Testis (tissue), 3 donors: ENCODE measurements around the gene TNRC6C. TPM values are rescaled to one million over a fixed set of nuclear protein-coding genes. Genes with fewer than 3 reads are reported as not detected.

ENCODE experiments used
- DNase-seq: peaks from one replicate; pipeline ENCODE4 v3.0.0-alpha.2; 2019
- H3K27ac ChIP-seq, 2 donors: fragments of 200-600 bp; sonication (generic); one replicate each; pipeline ENCODE4 v1.5.1; 2019
- H3K27me3 ChIP-seq: fragments of 200-600 bp; sonication (generic); one replicate; pipeline ENCODE4 v1.5.1; 2019
- H3K36me3 ChIP-seq: fragments of 200-600 bp; sonication (generic); one replicate; pipeline ENCODE4 v1.5.1; 2017; ENCODE audit warnings: low read depth; ENCODE audit errors: missing control alignments
- H3K4me1 ChIP-seq: fragments of 200-600 bp; sonication (generic); one replicate; pipeline ENCODE4 v1.5.1; 2019
- H3K4me3 ChIP-seq, 2 donors: fragments of 200-600 bp; sonication (generic); one replicate each; pipeline ENCODE4 v1.5.1; 2017 to 2019
- H3K9me3 ChIP-seq: fragments of 200-600 bp; sonication (generic); one replicate; pipeline ENCODE4 v1.5.1; 2017
- CTCF ChIP-seq, 3 experiments: fragments of 450-650 bp in 2 of 3; fragments of 200-600 bp in 1 of 3; sonication (generic) in 1 of 3; IDR thresholded peaks; one replicate each; pipeline ENCODE4 v1.5.1; 2016 to 2019; ENCODE audit warnings: antibody characterized with exemption in 3 of 3, mild to moderate bottlenecking in 2 of 3, moderate library complexity in 1 of 3
- POLR2A ChIP-seq: fragments of 450-650 bp; IDR thresholded peaks from one replicate; pipeline ENCODE4 v1.6.1; 2017; ENCODE audit warnings: antibody characterized with exemption, mild to moderate bottlenecking, moderate library complexity
- WGBS, 2 donors: methylation state at CpG; one replicate each; pipeline ENCODE4 v1.1.5; 2018; 5-methylcytosine and 5-hydroxymethylcytosine counted together
- intact Hi-C: fragments of 100-400 bp; cut with DNase I; formaldehyde crosslinking; loops from one replicate; pipeline ENCODE4 v1.15.1; 2023; ENCODE audit warnings: low total_unique reads
- polyA plus RNA-seq: library from polyadenylated mRNA; stranded (reverse); fragments of 350-450 nt; fragmentation: Illumina TruSeq; extraction: RNeasy Lipid Tissue Mini Kit (QIAGEN cat#74804); gene quantifications from one replicate; pipeline ENCODE4 v1.2.3, GENCODE V29; 2014; ENCODE audit warnings: low read depth, low replicate concordance; ENCODE audit not compliant: insufficient read depth
- total RNA-seq, 2 donors: library from RNA; depleted of rRNA; stranded (reverse); fragments of >200 nt; gene quantifications; one replicate each; pipeline ENCODE4 v1.2.3, GENCODE V29; 2016

Gene TNRC6C
- total and polyA plus RNA-seq, 3 donors from 2014 or later, result 26.2 to 35.6 (median 27.4) TPM

- DNase-seq, result no peak
- Histone ChIP-seq H3K27me3 (no peaks in the 10 kb centered on the region), H3K4me1 (no peaks in the 10 kb centered on the region), H3K4me3 (no peak overlapping the region), H3K36me3 (no peaks in the 10 kb centered on the region), H3K27ac (no peak overlapping the region), H3K9me3 (no peaks in the 10 kb centered on the region)
- intact Hi-C loops, result loop anchor here (10.0 kb wide), 1 partner anchor 468 kb away; no protein-coding TSS in a partner anchor
- WGBS, 2 donors, result 92 to 96% methylated on average over 1 of the region's 1 CpG
- no peak for TF ChIP-seq CTCF (IDR thresholded peaks at IDR 0.05)
- TF ChIP-seq POLR2A, result no peak
These were observed 53.9 kb downstream of the TNRC6C start for GRCh38 chr17:78012428-78012827.

GRCh38 chr17:78013683-78014467, 55.4 kb downstream of the TNRC6C start:
- TF ChIP-seq CTCF (IDR thresholded peaks at IDR 0.05) (peak; percentile 64 to 76 (median 75)), POLR2A (no peak)
- DNase-seq, result peak; percentile 77
- no peaks in the 10 kb centered on the region for H3K4me1 ChIP-seq
- no peaks in the 10 kb centered on the region for H3K36me3 ChIP-seq
- H3K9me3 ChIP-seq, result no peaks in the 10 kb centered on the region
- H3K27ac ChIP-seq, result no peak overlapping the region
- intact Hi-C loops, result loop anchor here (10.0 kb wide), 1 partner anchor 469 kb away; no protein-coding TSS in a partner anchor
- H3K27me3 ChIP-seq, result no peaks in the 10 kb centered on the region
- H3K4me3 ChIP-seq, result no peak overlapping the region
- 46 to 49% methylated on average over 4 of the region's 4 CpGs for WGBS, 2 donors

GRCh38 chr17:78014646-78015045, 56.1 kb downstream of the TNRC6C start:
- DNase-seq, result no peak
- Histone ChIP-seq H3K27ac (no peak overlapping the region), H3K27me3 (no peaks in the 10 kb centered on the region), H3K9me3 (no peaks in the 10 kb centered on the region), H3K4me3 (no peak overlapping the region), H3K36me3 (no peaks in the 10 kb centered on the region), H3K4me1 (no peaks in the 10 kb centered on the region)
- intact Hi-C loops, result loop anchor here (10.0 kb wide), 1 partner anchor 470 kb away; no protein-coding TSS in a partner anchor
- TF ChIP-seq CTCF (IDR thresholded peaks at IDR 0.05), result no peak
- TF ChIP-seq POLR2A, result no peak
- WGBS, 2 donors, result 52 to 61% methylated on average over 5 of the region's 5 CpGs

- WGBS, 2 donors, result 83 to 97% methylated on average over 1 of the region's 1 CpG
- intact Hi-C loops, result loop anchor here (10.0 kb wide), 1 partner anchor 472 kb away; no protein-coding TSS in a partner anchor
These were observed 58.3 kb downstream of the TNRC6C start for GRCh38 chr17:78016852-78017251.

More at GRCh38 chr17:78016852-78017251, 58.3 kb downstream of the TNRC6C start:
- H3K9me3 ChIP-seq, result no peaks in the 10 kb centered on the region
- H3K27ac ChIP-seq, result no peak overlapping the region
- TF ChIP-seq CTCF (IDR thresholded peaks at IDR 0.05), result no peak
- TF ChIP-seq POLR2A, result no peak
- no peak overlapping the region for H3K4me3 ChIP-seq
- no peaks in the 10 kb centered on the region for H3K36me3 ChIP-seq
- DNase-seq, result no peak
- H3K27me3 ChIP-seq, result no peaks in the 10 kb centered on the region
- H3K4me1 ChIP-seq, result no peaks in the 10 kb centered on the region
